ACC112 (cell line): ENCODE results near the gene MED25.

Source experiments
- H2AFZ ChIP-seq: fragments of 200-600 bp; sonication (generic); one replicate; pipeline ENCODE4 v1.6.0; 2017; ENCODE audit warnings: antibody characterized with exemption, low read length; ENCODE audit not compliant: unreplicated experiment
- H3K27ac ChIP-seq: fragments of 200-600 bp; sonication (generic); 2 replicates; pipeline ENCODE4 v1.5.1; 2014; ENCODE audit warnings: low read depth, mild to moderate bottlenecking, antibody characterized with exemption, low read length, moderate library complexity
- H3K27me3 ChIP-seq: fragments of 200-600 bp; sonication (generic); 2 replicates; pipeline ENCODE4 v1.6.1; 2014; ENCODE audit warnings: mild to moderate bottlenecking, antibody characterized with exemption, low read length, moderate library complexity, mixed read lengths; ENCODE audit not compliant: insufficient read depth
- H3K36me3 ChIP-seq: fragments of 200-600 bp; sonication (generic); 2 replicates; pipeline ENCODE4 v1.6.1; 2016; ENCODE audit warnings: mild to moderate bottlenecking, antibody characterized with exemption, low read length, moderate library complexity, mixed read lengths; ENCODE audit not compliant: insufficient read depth
- H3K4me1 ChIP-seq: fragments of 200-600 bp; sonication (generic); one replicate; pipeline ENCODE4 v1.6.1; 2016; ENCODE audit warnings: low read length, mixed read lengths; ENCODE audit not compliant: insufficient read depth, unreplicated experiment, control insufficient read depth
- H3K4me3 ChIP-seq: fragments of 200-600 bp; sonication (generic); 2 replicates; pipeline ENCODE4 v1.5.1; 2014; ENCODE audit warnings: mild to moderate bottlenecking, low read depth, low read length
- H3K79me2 ChIP-seq: fragments of 200-600 bp; sonication (generic); one replicate; pipeline ENCODE4 v1.6.0; 2016; ENCODE audit warnings: low read length; ENCODE audit not compliant: control insufficient read depth, unreplicated experiment, insufficient read depth

MED25 gene

DNA sequence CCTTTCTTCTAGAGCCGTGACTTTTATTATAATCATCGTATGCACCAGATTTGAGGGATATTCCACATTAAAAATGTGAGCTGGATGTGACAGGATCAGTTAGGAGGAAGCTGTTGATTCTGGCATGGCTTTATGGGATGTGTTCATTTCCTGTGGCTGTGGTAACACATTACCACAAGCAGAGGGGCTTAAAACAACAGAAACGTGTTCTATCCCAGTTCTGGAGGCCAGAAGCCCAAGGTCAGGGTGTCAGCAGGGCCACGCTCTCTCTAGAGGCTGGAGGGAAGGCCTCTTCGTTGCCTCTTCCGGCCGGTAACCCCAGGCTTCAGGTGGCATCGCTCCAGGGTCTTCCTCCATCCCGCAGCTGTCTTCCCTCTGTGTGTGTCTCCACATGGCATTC is 14.5 kb downstream of the MED25 start:
- H2AFZ ChIP-seq: no peak overlapping the region

GRCh38 chr19:49833599-49833998 is 15.5 kb downstream of the MED25 start:
- no peak overlapping the region for H3K4me3 ChIP-seq
- no peak overlapping the region for H2AFZ ChIP-seq
- no peaks in the 10 kb centered on the region for H3K4me1 ChIP-seq
- no peaks in the 10 kb centered on the region for H3K27me3 ChIP-seq
- no peaks in the 10 kb centered on the region for H3K36me3 ChIP-seq
- no peak overlapping the region for H3K27ac ChIP-seq
- no peaks in the 10 kb centered on the region for H3K79me2 ChIP-seq

More for the DNA sequence above, 14.5 kb downstream of the MED25 start:
- no peaks in the 10 kb centered on the region for H3K36me3 ChIP-seq
- no peaks in the 10 kb centered on the region for H3K4me1 ChIP-seq
- H3K27ac ChIP-seq: no peak overlapping the region
- H3K27me3 ChIP-seq: no peaks in the 10 kb centered on the region
- H3K4me3 ChIP-seq: no peak overlapping the region
- no peaks in the 10 kb centered on the region for H3K79me2 ChIP-seq

GRCh38 chr19:49835562-49835961 is 17.5 kb downstream of the MED25 start:
- H3K79me2 ChIP-seq: no peaks in the 10 kb centered on the region
- no peaks in the 10 kb centered on the region for H3K4me1 ChIP-seq
- no peak overlapping the region for H2AFZ ChIP-seq
- no peak overlapping the region for H3K4me3 ChIP-seq
- H3K36me3 ChIP-seq: no peaks in the 10 kb centered on the region
- H3K27me3 ChIP-seq: no peaks in the 10 kb centered on the region
- no peak overlapping the region for H3K27ac ChIP-seq

GRCh38 chr19:49836176-49837008 is 18.3 kb downstream of the MED25 start:
- Histone ChIP-seq H3K36me3 (no peaks in the 10 kb centered on the region), H3K27ac (no peak overlapping the region)

GRCh38 chr19:49837009-49837310 is 18.9 kb downstream of the MED25 start:
- Histone ChIP-seq H3K4me1 (no peaks in the 10 kb centered on the region), H3K27ac (no peak overlapping the region), H3K79me2 (no peaks in the 10 kb centered on the region), H3K27me3 (no peaks in the 10 kb centered on the region), H2AFZ (no peak overlapping the region), H3K4me3 (no peak overlapping the region), H3K36me3 (no peaks in the 10 kb centered on the region)

More at GRCh38 chr19:49836176-49837008, 18.3 kb downstream of the MED25 start:
- no peaks in the 10 kb centered on the region for H3K4me1 ChIP-seq
- no peak overlapping the region for H3K4me3 ChIP-seq
- no peak overlapping the region for H2AFZ ChIP-seq
- no peaks in the 10 kb centered on the region for H3K27me3 ChIP-seq
- no peaks in the 10 kb centered on the region for H3K79me2 ChIP-seq

DNA sequence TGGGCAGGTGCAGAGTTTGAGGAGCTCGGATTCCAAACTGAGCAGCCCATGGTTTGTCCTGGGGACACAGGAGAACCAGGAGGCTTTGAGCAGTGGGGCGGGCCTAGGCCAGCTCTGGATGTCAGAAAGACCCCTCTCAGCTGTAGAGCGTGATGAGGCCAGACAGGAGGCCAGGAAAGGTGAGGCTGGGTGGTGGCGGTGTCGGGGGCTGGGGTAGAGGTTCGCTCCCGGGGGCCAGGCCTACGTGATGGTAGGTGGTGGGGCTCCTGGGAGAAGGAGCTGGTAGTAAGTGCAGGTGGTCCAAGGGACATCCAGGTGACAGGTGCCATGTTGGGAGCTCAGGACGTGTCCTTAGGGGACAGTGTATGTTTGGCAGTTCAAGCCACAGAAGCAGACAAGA is 19.3 kb downstream of the MED25 start:
- no peaks in the 10 kb centered on the region for H3K79me2 ChIP-seq
- no peaks in the 10 kb centered on the region for H3K36me3 ChIP-seq
- no peaks in the 10 kb centered on the region for H3K4me1 ChIP-seq
- no peak overlapping the region for H2AFZ ChIP-seq
- no peak overlapping the region for H3K4me3 ChIP-seq
- H3K27ac ChIP-seq: no peak overlapping the region
- no peaks in the 10 kb centered on the region for H3K27me3 ChIP-seq

GRCh38 chr19:49838885-49839588 is 20.9 kb downstream of the MED25 start:
- no peaks in the 10 kb centered on the region for H3K27me3 ChIP-seq
- H3K4me1 ChIP-seq: no peaks in the 10 kb centered on the region
- no peak overlapping the region for H2AFZ ChIP-seq
- H3K4me3 ChIP-seq: no peak overlapping the region
- H3K36me3 ChIP-seq: no peaks in the 10 kb centered on the region
- H3K79me2 ChIP-seq: no peaks in the 10 kb centered on the region
- H3K27ac ChIP-seq: no peak overlapping the region

- Histone ChIP-seq H3K27ac (no peak overlapping the region), H3K27me3 (no peaks in the 10 kb centered on the region), H3K36me3 (no peaks in the 10 kb centered on the region), H3K4me3 (no peak overlapping the region), H3K4me1 (no peaks in the 10 kb centered on the region), H2AFZ (no peak overlapping the region), H3K79me2 (no peaks in the 10 kb centered on the region)
Measured at GRCh38 chr19:49839713-49840112, 21.6 kb downstream of the MED25 start.

GRCh38 chr19:49840321-49840720 is 22.2 kb downstream of the MED25 start:
- no peaks in the 10 kb centered on the region for H3K79me2 ChIP-seq
- H3K27ac ChIP-seq: no peak overlapping the region
- no peaks in the 10 kb centered on the region for H3K4me1 ChIP-seq
- H3K4me3 ChIP-seq: no peak overlapping the region
- H2AFZ ChIP-seq: no peak overlapping the region
- no peaks in the 10 kb centered on the region for H3K36me3 ChIP-seq
- no peaks in the 10 kb centered on the region for H3K27me3 ChIP-seq

- Histone ChIP-seq H3K4me1 (no peaks in the 10 kb centered on the region), H3K4me3 (no peak overlapping the region), H3K27me3 (no peaks in the 10 kb centered on the region), H3K79me2 (no peaks in the 10 kb centered on the region), H3K36me3 (no peaks in the 10 kb centered on the region), H2AFZ (no peak overlapping the region), H3K27ac (no peak overlapping the region)
Measured at GRCh38 chr19:49840736-49841249, 22.7 kb downstream of the MED25 start.

GRCh38 chr19:49843265-49843664 is 25.2 kb downstream of the MED25 start:
- Histone ChIP-seq H3K27ac (no peak overlapping the region), H3K4me1 (peaks cover 5% of the 10 kb centered on the region), H2AFZ (no peak overlapping the region), H3K36me3 (no peaks in the 10 kb centered on the region), H3K4me3 (no peak overlapping the region), H3K27me3 (no peaks in the 10 kb centered on the region), H3K79me2 (no peaks in the 10 kb centered on the region)
